Hepatocyte (in vitro differentiated cells): ENCODE measurements around the gene ARID3A.

ENCODE experiments used
- CTCF ChIP-seq: fragments of 200-600 bp; sonication (generic); IDR thresholded peaks from 2 replicates; pipeline ENCODE4 v1.5.1; 2016; ENCODE audit warnings: antibody characterized with exemption, mild to moderate bottlenecking; ENCODE audit not compliant: poor library complexity
- EZH2 ChIP-seq: fragments of 200-600 bp; sonication (generic); IDR thresholded peaks from 2 replicates; pipeline ENCODE4 v1.6.1; 2016; ENCODE audit warnings: antibody characterized with exemption, mild to moderate bottlenecking, borderline replicate concordance

- TF ChIP-seq CTCF: no peak
- TF ChIP-seq EZH2: no peak
Measured at GRCh38 chr19:892894-893689, 32.7 kb upstream of the ARID3A start, which contains the start of the genes MED16 and RNU6-9.
